Ishikawa (cell line): ENCODE results near the gene XXYLT1.

ENCODE experiments used
- CEBPB ChIP-seq: IDR thresholded peaks from 2 replicates; pipeline ENCODE4 v1.6.1; 2012
- CREB1 ChIP-seq: IDR thresholded peaks from 2 replicates; pipeline ENCODE4 v1.6.1; 2012; ENCODE audit warnings: low read depth
- EGR1 ChIP-seq: IDR thresholded peaks from 2 replicates; pipeline ENCODE4 v1.6.1; 2012
- EP300 ChIP-seq: IDR thresholded peaks from 2 replicates; pipeline ENCODE4 v1.6.1; 2012; ENCODE audit warnings: borderline replicate concordance
- FOXM1 ChIP-seq: IDR thresholded peaks from 2 replicates; pipeline ENCODE4 v1.6.1; 2012; ENCODE audit warnings: low read depth, borderline replicate concordance
- NFIC ChIP-seq: IDR thresholded peaks from 2 replicates; pipeline ENCODE4 v1.6.1; 2012
- RAD21 ChIP-seq: IDR thresholded peaks from 2 replicates; pipeline ENCODE4 v1.6.1; 2012; ENCODE audit warnings: low read depth
- TAF1 ChIP-seq: IDR thresholded peaks from 2 replicates; pipeline ENCODE4 v1.6.1; 2012; ENCODE audit warnings: low read depth, mild to moderate bottlenecking
- TCF12 ChIP-seq: IDR thresholded peaks from 2 replicates; pipeline ENCODE4 v1.6.1; 2012; ENCODE audit warnings: low read depth
- TEAD4 ChIP-seq: IDR thresholded peaks from 2 replicates; pipeline ENCODE4 v1.6.1; 2012
- YY1 ChIP-seq: IDR thresholded peaks from 2 replicates; pipeline ENCODE4 v1.6.1; 2012; ENCODE audit warnings: low read depth
- ZBTB7A ChIP-seq: IDR thresholded peaks from 2 replicates; pipeline ENCODE4 v1.6.1; 2012; ENCODE audit warnings: low read depth
- TF ChIP-seq, protein P1 (sequence below): IDR thresholded peaks from 2 replicates; pipeline ENCODE4 v1.6.1; 2012; ENCODE audit warnings: low read depth, mild to moderate bottlenecking
- TF ChIP-seq, protein P2 (sequence below): IDR thresholded peaks from 2 replicates; pipeline ENCODE4 v1.6.1; 2012
- TF ChIP-seq, protein P3 (sequence below): IDR thresholded peaks from 2 replicates; pipeline ENCODE4 v1.6.1; 2012

XXYLT1 gene

DNA sequence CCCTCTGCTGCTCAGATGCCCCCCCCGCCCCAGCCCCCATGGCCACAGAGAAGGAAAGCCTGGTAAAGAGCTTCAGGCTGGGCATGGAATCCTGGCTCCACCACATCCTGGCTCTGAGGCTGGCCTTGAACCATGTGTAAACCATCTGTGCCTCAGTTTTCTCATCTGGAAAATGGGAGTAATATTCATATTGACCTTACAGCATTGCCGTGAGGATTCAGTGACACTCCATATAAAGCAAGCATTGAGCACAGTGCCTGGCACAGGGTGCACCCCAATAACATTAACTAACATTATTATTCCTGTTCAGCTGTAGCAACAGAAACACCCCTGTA, 150.7 kb downstream of the XXYLT1 start:
- TF ChIP-seq RAD21 (no peak), YY1 (no peak), EGR1 (no peak), TAF1 (no peak), TEAD4 (no peak), EP300 (no peak), CREB1 (no peak), NFIC (no peak)

DNA sequence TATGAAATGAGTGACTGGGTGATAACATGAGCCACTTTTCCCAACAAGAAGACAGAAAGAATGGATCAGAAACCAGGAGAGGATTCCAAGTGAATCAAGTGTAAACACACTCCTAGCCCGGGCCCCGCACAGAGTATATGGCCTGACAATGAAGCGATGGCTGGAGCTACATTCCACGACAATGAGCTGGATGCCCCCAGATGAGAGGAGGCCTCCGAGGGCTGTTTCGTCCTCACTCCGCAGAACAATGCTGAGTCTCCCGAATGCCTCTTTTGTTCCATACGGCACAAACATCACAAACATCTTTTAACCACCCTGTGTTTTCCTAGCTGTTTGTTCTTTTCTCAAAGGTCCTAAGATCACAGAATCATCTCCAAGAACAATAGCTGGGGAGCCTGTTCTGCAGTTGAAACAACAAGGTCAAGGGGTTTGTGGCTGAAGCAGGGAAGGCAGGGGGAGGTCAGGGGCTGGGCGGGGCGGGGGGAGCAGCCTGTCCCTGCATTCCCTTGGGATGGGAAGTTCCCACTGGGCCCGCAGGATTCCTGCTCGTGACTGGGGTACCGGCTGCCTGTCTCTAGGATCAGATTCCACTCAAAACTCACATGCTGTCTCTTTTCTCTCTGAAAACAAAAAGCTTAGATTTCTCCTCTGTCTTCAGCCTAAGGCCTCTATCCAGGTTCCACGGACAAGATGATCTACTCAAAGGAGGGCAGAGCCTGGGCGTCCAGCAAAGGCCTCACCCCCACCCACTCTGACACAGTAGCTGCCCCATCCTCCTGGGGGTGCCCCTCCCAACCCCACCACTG, 151.3 kb downstream of the XXYLT1 start:
- TF ChIP-seq TCF12 (peak; percentile 38; the same call in 1 of the 2 replicates), TEAD4 (peak; percentile 47), NFIC (no peak), CREB1 (no peak), EP300 (peak; percentile 65; the same call in 1 of the 2 replicates)

DNA sequence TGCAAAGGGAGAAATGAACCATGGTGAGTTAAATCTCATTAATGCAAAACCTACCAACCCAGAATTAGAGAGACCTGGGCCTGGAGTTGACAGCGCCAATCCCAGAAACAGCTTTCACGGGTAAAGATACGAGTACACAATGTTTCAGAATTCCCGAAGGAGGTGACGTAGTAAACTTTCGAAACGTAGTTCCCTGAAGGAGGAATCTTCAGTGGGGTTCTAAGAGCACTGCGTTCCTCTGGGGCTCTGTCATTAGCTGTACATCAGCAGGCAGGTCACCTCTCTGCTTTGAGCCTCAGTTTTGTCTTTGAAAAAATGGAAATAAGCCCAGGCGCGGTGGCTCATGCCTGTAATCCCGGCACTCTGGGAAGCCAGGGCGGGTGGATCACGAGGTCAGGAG, 152.3 kb downstream of the XXYLT1 start:
- TF ChIP-seq TCF12 = no peak

DNA sequence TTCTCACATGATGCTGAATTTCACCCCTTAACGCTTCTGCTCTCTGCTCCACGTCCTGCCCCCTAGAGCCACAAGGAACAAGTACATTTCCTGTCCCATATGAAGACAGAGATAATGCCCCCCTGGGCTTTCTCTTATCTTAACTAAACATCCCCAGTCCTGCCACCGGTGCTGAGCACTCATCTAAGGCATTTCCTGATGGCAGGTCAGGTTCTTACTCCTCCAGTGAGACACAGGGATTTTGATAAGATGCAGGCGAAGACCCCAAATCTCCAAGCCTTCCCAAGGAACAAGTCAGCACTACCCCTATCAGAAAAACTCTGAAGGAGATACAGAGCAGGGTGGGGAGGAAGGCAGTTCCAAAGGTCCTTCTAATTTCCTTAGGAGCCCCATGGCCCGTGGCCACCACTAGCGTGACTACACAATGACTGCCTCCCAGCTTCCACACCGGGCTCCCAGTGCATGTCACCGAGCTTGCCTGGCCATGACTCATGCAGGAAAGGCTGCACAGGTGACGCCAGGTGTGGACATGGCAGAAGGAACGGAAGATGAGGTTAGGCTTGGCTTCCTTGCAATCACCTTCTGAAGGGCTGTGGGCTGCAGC, 152.9 kb downstream of the XXYLT1 start:
- TF ChIP-seq TAF1 = no peak
- TF ChIP-seq TCF12 = peak; percentile 72
- TF ChIP-seq CEBPB = no peak
- no peak for TF ChIP-seq YY1
- TF ChIP-seq, protein P1, sequence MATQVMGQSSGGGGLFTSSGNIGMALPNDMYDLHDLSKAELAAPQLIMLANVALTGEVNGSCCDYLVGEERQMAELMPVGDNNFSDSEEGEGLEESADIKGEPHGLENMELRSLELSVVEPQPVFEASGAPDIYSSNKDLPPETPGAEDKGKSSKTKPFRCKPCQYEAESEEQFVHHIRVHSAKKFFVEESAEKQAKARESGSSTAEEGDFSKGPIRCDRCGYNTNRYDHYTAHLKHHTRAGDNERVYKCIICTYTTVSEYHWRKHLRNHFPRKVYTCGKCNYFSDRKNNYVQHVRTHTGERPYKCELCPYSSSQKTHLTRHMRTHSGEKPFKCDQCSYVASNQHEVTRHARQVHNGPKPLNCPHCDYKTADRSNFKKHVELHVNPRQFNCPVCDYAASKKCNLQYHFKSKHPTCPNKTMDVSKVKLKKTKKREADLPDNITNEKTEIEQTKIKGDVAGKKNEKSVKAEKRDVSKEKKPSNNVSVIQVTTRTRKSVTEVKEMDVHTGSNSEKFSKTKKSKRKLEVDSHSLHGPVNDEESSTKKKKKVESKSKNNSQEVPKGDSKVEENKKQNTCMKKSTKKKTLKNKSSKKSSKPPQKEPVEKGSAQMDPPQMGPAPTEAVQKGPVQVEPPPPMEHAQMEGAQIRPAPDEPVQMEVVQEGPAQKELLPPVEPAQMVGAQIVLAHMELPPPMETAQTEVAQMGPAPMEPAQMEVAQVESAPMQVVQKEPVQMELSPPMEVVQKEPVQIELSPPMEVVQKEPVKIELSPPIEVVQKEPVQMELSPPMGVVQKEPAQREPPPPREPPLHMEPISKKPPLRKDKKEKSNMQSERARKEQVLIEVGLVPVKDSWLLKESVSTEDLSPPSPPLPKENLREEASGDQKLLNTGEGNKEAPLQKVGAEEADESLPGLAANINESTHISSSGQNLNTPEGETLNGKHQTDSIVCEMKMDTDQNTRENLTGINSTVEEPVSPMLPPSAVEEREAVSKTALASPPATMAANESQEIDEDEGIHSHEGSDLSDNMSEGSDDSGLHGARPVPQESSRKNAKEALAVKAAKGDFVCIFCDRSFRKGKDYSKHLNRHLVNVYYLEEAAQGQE = no peak
- TF ChIP-seq, protein P2, sequence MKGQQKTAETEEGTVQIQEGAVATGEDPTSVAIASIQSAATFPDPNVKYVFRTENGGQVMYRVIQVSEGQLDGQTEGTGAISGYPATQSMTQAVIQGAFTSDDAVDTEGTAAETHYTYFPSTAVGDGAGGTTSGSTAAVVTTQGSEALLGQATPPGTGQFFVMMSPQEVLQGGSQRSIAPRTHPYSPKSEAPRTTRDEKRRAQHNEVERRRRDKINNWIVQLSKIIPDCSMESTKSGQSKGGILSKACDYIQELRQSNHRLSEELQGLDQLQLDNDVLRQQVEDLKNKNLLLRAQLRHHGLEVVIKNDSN = no peak
- no peak for TF ChIP-seq FOXM1
- no peak for TF ChIP-seq NFIC
- no peak for TF ChIP-seq ZBTB7A
- TF ChIP-seq, protein P3, sequence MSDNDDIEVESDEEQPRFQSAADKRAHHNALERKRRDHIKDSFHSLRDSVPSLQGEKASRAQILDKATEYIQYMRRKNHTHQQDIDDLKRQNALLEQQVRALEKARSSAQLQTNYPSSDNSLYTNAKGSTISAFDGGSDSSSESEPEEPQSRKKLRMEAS = no peak; the same call in none of the 2 replicates
- TF ChIP-seq EGR1 = no peak
- TF ChIP-seq CREB1 = no peak
- peak; percentile 30; the same call in 1 of the 2 replicates for TF ChIP-seq TEAD4
- no peak; the same call in 1 of the 2 replicates for TF ChIP-seq RAD21
- TF ChIP-seq EP300 = peak; percentile 80

DNA sequence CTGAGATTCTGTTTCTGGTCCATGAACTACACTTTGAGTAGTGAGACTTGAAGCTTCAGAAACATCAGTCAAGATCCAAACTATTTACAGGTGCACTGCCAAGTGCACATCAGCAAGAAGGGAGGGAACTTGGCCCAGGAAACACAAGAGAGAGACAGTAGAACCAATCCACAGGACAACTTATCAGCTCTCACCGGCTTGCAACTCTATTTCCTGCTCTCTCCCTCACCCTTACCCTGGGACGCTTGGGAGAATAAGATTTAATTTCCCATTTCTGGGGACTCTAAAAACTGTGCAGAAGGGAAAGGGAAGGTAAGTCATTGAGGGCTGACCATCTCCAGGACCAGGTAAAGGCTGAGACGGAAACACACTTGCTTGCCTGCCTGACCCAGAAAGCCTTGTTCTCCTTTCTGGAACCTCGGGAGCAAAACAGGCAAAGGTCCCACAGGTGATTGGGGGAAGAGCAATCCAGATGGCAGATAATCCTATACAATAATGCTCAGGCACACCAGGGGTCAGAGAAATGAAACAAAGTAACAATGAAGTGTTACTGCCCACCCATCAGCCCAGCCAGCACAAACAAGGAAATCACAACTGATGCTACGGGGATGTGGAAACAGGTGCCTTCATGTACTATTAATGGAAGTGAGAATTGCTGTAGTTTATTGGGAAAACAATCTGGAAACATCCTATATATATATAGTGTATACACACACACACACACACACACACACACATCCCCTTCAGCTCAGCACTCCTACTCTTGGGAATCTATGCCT, 154.4 kb downstream of the XXYLT1 start:
- TF ChIP-seq RAD21 = no peak
- TF ChIP-seq, protein P3 = no peak
- no peak for TF ChIP-seq TAF1
- no peak for TF ChIP-seq FOXM1
- TF ChIP-seq EP300 = no peak
- TF ChIP-seq, protein P2 = no peak
- no peak for TF ChIP-seq CREB1
- no peak for TF ChIP-seq NFIC
- TF ChIP-seq YY1 = no peak

DNA sequence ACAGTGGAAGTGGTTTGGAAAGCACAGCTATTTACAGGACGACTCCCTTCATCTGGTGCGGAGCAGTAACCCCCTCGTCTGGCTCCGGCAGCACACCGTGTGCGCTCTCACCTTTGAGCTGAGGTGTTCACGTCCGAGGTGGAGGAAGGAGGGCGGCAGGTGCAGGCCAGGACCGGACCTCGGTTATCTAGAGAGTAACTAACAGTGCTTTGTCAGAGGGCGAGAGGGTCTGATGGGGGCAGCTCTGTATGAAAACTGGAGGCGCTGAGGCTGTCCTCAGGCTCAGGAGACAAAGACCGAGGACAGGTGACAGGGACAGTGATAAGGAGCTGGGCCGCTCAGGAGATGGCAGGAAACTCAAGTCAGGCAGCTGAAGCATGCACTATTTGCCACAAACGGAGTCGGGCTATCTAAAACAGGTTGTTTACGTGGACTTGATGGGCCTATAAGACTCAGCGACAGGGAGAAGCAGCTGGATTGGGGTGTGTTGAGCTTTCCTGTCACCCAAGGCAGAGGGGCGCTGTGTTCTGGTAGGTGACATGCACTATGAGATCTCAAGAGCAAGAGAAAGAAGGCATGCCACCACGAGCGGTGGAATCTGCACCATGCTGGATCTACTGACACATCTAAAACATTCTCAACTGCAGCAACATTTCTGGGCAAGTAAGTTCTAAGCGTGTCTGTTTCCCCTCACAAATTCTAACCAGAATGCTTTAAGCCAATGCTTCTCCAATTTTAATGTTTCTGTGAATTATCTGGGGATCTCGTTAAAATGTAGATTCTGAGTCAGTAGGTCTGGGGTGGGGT, 155.2 kb downstream of the XXYLT1 start:
- TF ChIP-seq, protein P3 = no peak
- TF ChIP-seq TCF12 = no peak
- TF ChIP-seq CREB1 = no peak
- TF ChIP-seq CEBPB = no peak
- TF ChIP-seq, protein P2 = no peak
- no peak for TF ChIP-seq EGR1
